Duodenal mucosa (tissue), 2 donors: ENCODE measurements around the gene HLA-DMA.
A peak's percentile ranks its signal among the peaks of the same experiment; 100 is the strongest.

Source experiments
- H3K27ac ChIP-seq: one replicate; pipeline ENCODE4 v1.7.0; 2013; ENCODE audit warnings: low read depth, low read length
- H3K27me3 ChIP-seq, 2 donors: one replicate each; pipeline ENCODE4 v1.7.0; 2013; ENCODE audit warnings: low read length in 2 of 2, control low read depth in 1 of 2; ENCODE audit not compliant: insufficient read depth in 2 of 2, control insufficient read depth in 1 of 2
- H3K36me3 ChIP-seq, 2 donors: one replicate each; pipeline ENCODE4 v1.7.0; 2013; ENCODE audit warnings: low read length in 2 of 2, control low read depth in 1 of 2; ENCODE audit not compliant: insufficient read depth in 2 of 2, control insufficient read depth in 1 of 2
- H3K4me1 ChIP-seq, 2 donors: one replicate each; pipeline ENCODE4 v1.7.0; 2013; ENCODE audit warnings: low read length in 2 of 2, control low read depth in 1 of 2; ENCODE audit not compliant: insufficient read depth in 2 of 2, control insufficient read depth in 1 of 2
- H3K4me3 ChIP-seq, 2 donors: one replicate each; pipeline ENCODE4 v1.7.0; 2013; ENCODE audit warnings: low read length in 2 of 2, low read depth in 1 of 2
- H3K9ac ChIP-seq, 2 donors: one replicate each; pipeline ENCODE4 v1.7.0; 2013; ENCODE audit warnings: low read length in 2 of 2, low read depth in 1 of 2
- H3K9me3 ChIP-seq, 2 donors: one replicate each; pipeline ENCODE4 v1.7.0; 2013; ENCODE audit warnings: low read length in 2 of 2, control low read depth in 1 of 2; ENCODE audit not compliant: control insufficient read depth in 1 of 2

Gene HLA-DMA

GRCh38 chr6:32983493-32983848, 30.6 kb upstream of the HLA-DMA start:
- H3K36me3 ChIP-seq: peaks cover 27 to 39% of the 10 kb centered on the region in 2 donors
- H3K27me3 ChIP-seq: no peaks in the 10 kb centered on the region
- no peak overlapping the region for H3K27ac ChIP-seq
- H3K9ac ChIP-seq: no peak overlapping the region
- peaks cover 37 to 52% of the 10 kb centered on the region in 2 donors for H3K4me1 ChIP-seq
- H3K9me3 ChIP-seq: no peaks in the 10 kb centered on the region
- H3K4me3 ChIP-seq: no peak overlapping the region

- Histone ChIP-seq H3K4me3 (no peak overlapping the region), H3K9me3 (no peaks in the 10 kb centered on the region), H3K36me3 (peaks cover 33 to 44% of the 10 kb centered on the region in 2 donors), H3K4me1 (peaks cover 38 to 57% of the 10 kb centered on the region in 2 donors), H3K27me3 (no peaks in the 10 kb centered on the region), H3K27ac (no peak overlapping the region), H3K9ac (no peak overlapping the region)
These were observed 30.0 kb upstream of the HLA-DMA start for GRCh38 chr6:32982702-32983492.

- Histone ChIP-seq H3K9me3 (no peaks in the 10 kb centered on the region), H3K27me3 (no peaks in the 10 kb centered on the region), H3K9ac (no peak overlapping the region), H3K4me1 (peaks cover 45 to 64% of the 10 kb centered on the region in 2 donors), H3K27ac (no peak overlapping the region), H3K36me3 (peaks cover 40 to 52% of the 10 kb centered on the region in 2 donors), H3K4me3 (no peak overlapping the region)
These were observed 29.3 kb upstream of the HLA-DMA start for GRCh38 chr6:32982084-32982701.

DNA sequence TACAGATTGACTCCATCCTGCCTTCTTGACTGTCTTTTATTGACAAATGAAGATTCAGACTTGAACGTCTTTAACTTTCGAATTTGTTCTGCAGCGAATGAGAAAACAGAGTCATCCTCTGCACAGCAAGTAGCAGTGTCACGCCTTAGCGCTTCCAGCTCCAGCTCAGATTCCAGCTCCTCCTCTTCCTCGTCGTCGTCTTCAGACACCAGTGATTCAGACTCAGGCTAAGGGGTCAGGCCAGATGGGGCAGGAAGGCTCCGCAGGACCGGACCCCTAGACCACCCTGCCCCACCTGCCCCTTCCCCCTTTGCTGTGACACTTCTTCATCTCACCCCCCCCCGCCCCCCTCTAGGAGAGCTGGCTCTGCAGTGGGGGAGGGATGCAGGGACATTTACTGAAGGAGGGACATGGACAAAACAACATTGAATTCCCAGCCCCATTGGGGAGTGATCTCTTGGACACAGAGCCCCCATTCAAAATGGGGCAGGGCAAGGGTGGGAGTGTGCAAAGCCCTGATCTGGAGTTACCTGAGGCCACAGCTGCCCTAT, 27.7 kb upstream of the HLA-DMA start:
- H3K9ac ChIP-seq: no peak overlapping the region
- no peak overlapping the region for H3K27ac ChIP-seq
- H3K9me3 ChIP-seq: no peaks in the 10 kb centered on the region
- H3K4me3 ChIP-seq: no peak overlapping the region
- H3K4me1 ChIP-seq: peaks cover 61 to 81% of the 10 kb centered on the region in 2 donors
- no peaks in the 10 kb centered on the region for H3K27me3 ChIP-seq
- H3K36me3 ChIP-seq: peaks cover 56 to 68% of the 10 kb centered on the region in 2 donors

DNA sequence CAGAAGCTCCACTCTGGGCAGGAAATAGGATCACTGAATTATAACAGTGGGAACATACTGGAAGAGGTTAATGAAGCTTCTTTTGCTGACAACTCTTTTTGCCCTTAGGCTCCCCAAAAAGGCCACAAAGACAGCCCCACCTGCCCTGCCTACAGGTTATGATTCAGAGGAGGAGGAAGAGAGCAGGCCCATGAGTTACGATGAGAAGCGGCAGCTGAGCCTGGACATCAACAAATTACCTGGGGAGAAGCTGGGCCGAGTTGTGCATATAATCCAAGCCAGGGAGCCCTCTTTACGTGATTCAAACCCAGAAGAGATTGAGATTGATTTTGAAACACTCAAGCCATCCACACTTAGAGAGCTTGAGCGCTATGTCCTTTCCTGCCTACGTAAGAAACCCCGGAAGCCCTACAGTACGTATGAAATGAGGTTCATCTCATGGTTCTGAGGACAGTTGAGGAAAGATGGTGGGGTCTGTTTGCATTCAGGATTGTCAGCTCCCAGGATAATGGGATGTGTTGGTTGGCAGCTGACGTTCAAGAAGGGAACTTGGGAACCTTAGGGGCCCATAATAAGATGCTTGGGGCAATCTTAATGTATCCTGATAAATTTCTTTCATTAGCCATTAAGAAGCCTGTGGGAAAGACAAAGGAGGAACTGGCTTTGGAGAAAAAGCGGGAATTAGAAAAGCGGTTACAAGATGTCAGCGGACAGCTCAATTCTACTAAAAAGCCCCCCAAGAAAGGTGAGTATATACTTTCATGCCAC, 27.0 kb upstream of the HLA-DMA start:
- H3K9ac ChIP-seq: no peak overlapping the region
- no peak overlapping the region for H3K4me3 ChIP-seq
- peaks cover 67 to 85% of the 10 kb centered on the region in 2 donors for H3K4me1 ChIP-seq
- H3K27ac ChIP-seq: no peak overlapping the region
- no peaks in the 10 kb centered on the region for H3K27me3 ChIP-seq
- peaks cover 60 to 74% of the 10 kb centered on the region in 2 donors for H3K36me3 ChIP-seq
- H3K9me3 ChIP-seq: no peaks in the 10 kb centered on the region

- no peak overlapping the region for H3K4me3 ChIP-seq
- no peaks in the 10 kb centered on the region for H3K9me3 ChIP-seq
- H3K36me3 ChIP-seq: peaks cover 71 to 87% of the 10 kb centered on the region in 2 donors
- H3K27ac ChIP-seq: no peak overlapping the region
- H3K27me3 ChIP-seq: no peaks in the 10 kb centered on the region
- peaks cover 65 to 71% of the 10 kb centered on the region in 2 donors for H3K4me1 ChIP-seq
- no peak overlapping the region for H3K9ac ChIP-seq
These were observed 25.0 kb upstream of the HLA-DMA start for GRCh38 chr6:32977953-32978324.

DNA sequence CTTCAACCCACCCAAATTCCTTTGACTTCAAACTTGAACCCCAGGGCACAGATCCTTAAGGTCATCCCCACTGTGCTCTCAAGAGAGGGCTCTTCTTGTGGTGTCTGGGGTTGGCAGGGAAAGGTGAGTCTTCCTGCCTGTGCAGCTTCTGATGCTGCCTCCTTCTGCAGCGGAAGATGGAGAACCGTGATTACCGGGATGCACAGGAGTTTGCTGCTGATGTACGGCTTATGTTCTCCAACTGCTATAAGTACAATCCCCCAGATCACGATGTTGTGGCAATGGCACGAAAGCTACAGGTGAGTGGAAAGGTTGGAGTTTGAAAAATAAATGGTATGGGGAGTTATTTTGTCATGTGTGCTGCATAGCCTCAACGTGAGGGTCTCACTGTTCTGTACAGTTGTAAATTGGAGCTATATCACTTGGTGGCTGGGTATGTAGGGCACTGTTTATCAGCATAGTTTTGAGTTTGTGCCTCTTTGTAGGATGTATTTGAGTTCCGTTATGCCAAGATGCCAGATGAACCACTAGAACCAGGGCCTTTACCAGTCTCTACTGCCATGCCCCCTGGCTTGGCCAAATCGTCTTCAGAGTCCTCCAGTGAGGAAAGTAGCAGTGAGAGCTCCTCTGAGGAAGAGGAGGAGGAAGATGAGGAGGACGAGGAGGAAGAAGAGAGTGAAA, 24.5 kb upstream of the HLA-DMA start:
- Histone ChIP-seq H3K4me3 (peak overlapping the region; percentile 9 to 10), H3K9me3 (no peaks in the 10 kb centered on the region), H3K36me3 (peaks cover 71 to 92% of the 10 kb centered on the region in 2 donors), H3K4me1 (peaks cover 64 to 66% of the 10 kb centered on the region in 2 donors), H3K9ac (no peak overlapping the region), H3K27me3 (no peaks in the 10 kb centered on the region), H3K27ac (no peak overlapping the region)

- Histone ChIP-seq H3K4me1 (peaks cover 55 to 57% of the 10 kb centered on the region in 2 donors), H3K36me3 (peaks cover 71 to 83% of the 10 kb centered on the region in 2 donors), H3K9me3 (no peaks in the 10 kb centered on the region), H3K4me3 (peak overlapping the region; percentile 41 to 84), H3K9ac (peak overlapping the region in 1 of 2 donors; percentile 8), H3K27ac (no peak overlapping the region), H3K27me3 (no peaks in the 10 kb centered on the region)
These were observed 23.6 kb upstream of the HLA-DMA start for GRCh38 chr6:32976334-32977069.

- H3K4me1 ChIP-seq: peaks cover 51 to 53% of the 10 kb centered on the region in 2 donors
These were observed 23.0 kb upstream of the HLA-DMA start for GRCh38 chr6:32975886-32976285.

More at GRCh38 chr6:32975886-32976285, 23.0 kb upstream of the HLA-DMA start:
- Histone ChIP-seq H3K4me3 (peak overlapping the region; percentile 41 to 84), H3K27me3 (no peaks in the 10 kb centered on the region), H3K36me3 (peaks cover 68 to 77% of the 10 kb centered on the region in 2 donors), H3K27ac (no peak overlapping the region), H3K9ac (peak overlapping the region in 1 of 2 donors; percentile 8), H3K9me3 (no peaks in the 10 kb centered on the region)
